Activated T-cell treated with anti-CD3 and anti-CD28 coated beads, Interleukin-2, amount 50 U/mL, for 48 hours (primary cell): ENCODE data around the gene OR2Z1.
A peak's percentile ranks its signal among the peaks of the same experiment; 100 is the strongest.
"Not testable (repeated sequence)": the region's sequence is repeated elsewhere in the genome, so short reads cannot be mapped to it uniquely, and the experiment has no call there.

Experiments used
- DNase-seq, 2 experiments: peaks; one replicate each; pipeline ENCODE4 v3.0.0-alpha.2; 2020

OR2Z1 gene

GRCh38 chr19:8705304-8705703 lies 16.1 kb upstream of the OR2Z1 start:
- not testable (repeated sequence) for DNase-seq

DNA sequence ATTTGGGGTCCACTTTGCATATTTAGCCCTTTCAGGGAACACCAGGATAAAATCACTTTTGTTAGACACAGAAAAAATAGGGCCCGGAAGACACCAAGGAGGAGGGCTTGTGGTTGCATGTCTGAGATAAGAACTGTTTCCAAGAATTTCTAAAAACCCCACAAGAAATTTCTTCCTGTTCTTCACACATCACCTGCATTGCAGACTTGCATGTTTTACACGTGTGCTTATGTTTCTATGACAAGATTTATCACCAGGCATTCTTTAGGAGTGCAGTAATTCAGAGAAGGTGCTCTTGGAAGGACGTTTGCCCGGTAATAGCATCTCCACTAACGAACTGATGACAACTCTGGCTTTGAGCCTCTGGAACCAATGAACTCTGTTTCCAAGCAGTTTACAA lies 15.7 kb upstream of the OR2Z1 start:
- DNase-seq = no peak

DNA sequence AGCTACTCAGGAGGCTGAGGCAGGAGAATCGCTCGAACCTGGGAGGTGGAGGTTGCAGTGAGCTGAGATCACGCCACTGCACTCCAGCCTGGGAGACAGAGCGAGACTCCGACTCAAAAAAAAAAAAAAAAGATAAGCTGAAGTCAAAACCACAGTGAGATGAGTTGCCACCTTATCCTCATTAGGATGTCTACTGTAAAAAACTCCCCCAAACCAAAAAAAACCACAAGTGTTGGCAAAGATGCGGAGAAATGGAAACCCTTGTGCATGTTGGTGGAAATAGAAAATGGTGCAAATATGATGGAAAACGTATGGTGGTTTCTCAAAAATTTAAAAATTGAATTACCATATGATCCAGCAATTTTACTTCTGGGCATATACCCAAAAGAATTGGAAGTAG lies 11.1 kb upstream of the OR2Z1 start:
- DNase-seq = not testable (repeated sequence)

GRCh38 chr19:8722032-8722431 lies 598 bp downstream of the OR2Z1 start:
- no peak for DNase-seq

- no peak for DNase-seq
Observed at GRCh38 chr19:8724276-8724675, 2.8 kb downstream of the OR2Z1 start.

GRCh38 chr19:8731428-8732169 lies 10.2 kb downstream of the OR2Z1 start:
- DNase-seq = peak in 1 of 2 experiments; percentile 20

DNA sequence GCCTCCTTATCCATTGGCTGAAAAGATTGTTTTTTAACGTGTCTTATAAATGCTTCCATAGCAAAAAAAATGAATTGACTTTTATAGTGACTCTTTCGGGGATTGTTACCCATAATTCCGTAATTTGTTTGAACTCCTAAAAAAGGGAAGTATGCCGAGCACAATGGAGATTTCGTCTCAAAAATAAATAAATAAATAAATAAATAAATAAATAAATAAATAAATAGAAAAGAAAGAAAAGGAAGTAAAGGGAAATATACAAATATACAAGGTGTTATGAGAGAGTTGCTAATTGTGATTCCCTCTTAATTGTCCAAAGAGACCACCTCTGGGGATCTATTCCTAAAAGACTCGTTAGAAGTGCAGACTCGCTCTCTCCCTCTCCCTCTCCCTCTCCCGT lies 16.9 kb downstream of the OR2Z1 start:
- DNase-seq = no peak

GRCh38 chr19:8739291-8740065 lies 18.0 kb downstream of the OR2Z1 start:
- DNase-seq = not testable (repeated sequence)

- DNase-seq = not testable (repeated sequence)
Observed at GRCh38 chr19:8767257-8767656, 45.8 kb downstream of the OR2Z1 start.

DNA sequence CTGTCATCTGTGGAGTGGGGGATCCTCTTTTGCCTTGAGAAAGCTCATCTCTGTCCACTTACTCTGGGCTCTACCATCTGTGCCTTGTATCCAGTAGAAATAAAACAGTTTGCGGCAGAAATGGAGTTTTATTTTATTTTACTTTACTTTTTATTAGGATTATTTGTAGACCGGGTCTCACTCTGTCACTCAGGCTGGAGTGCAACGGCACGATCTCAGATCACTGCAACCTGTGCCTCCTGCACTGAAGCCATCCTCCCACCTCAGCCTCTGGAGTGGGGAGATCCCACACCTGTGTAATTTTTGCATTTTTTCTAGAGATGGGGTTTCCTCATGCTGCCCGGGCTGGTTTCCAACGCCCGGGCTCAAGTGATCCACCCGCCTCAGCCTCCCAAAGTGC lies 47.8 kb downstream of the OR2Z1 start:
- DNase-seq = not testable (repeated sequence)

DNA sequence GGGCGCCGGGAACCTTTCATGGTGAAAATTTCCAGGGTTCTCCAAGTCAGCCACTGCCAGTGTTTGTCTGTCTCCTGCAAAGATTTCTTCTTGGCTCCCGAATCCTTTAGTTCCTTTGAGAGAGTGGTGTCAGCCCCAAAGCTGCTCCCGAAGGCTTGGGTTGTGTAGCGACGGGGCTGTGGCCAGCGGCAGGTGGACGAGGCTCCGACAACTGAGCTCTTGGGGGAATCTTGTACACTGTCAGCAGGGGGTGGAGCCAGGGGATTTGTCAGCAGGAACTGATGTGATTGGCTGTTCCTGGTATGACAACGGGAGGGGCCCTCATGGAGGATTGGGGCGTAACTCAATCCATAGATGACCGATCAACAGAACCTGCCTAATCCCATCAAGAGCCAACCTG lies 52.2 kb downstream of the OR2Z1 start:
- not testable (repeated sequence) for DNase-seq
